NCI-H2196 (cell line): ENCODE measurements around the gene CD44.
"Not testable (repeated sequence)": the region's sequence is repeated elsewhere in the genome, so short reads cannot be mapped to it uniquely, and the experiment has no call there.

Experiments used
- DNase-seq: peaks from one replicate; lab custom pipeline; 2025; ENCODE audit not compliant: unreplicated experiment; lab: John Stamatoyannopoulos, UW

Gene CD44

DNA sequence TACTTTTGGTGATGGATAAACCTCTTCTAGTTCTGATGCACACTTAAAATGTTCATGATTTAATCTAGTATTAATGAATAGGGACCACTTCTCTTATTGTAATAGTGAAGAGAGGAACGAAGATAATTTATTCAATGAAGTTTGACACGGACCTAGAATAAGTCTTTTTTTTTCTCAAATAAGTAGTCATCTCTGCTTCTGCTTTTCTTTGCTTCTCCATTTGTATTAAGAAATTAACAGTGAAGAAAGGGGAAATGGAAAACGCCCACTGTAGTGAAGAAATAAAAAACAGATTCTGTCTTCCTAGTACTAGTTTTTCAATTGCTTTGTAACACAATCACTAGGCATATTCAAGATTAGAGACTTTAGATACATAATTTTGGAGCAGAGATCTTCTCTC lies 73.0 kb downstream of the CD44 start:
- no peak for DNase-seq

DNA sequence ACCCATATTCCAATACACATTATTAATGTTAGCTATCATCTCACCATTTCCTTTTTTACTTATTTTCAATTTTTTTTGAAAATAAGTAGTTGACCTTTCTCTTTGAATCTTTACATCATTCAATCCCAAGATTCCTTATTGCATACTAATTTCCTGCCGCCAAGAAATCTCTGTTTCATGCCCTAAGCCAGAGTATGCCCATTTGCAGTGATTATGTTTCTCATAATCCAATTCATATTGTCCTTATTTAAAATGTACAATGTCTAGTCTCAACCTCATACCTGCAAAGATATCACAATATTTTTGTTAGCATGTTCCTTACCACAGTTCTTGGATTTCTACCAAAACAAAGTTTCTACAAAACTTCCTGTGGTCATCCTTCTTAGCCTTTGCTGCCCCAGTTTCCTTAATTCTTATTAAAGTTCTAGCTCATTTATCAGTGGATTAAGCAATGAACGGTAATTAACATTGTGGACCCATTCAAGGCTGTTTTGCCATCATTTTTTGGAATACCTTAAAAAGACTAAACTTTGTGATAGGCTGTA lies 75.3 kb downstream of the CD44 start:
- DNase-seq, result no peak

DNA sequence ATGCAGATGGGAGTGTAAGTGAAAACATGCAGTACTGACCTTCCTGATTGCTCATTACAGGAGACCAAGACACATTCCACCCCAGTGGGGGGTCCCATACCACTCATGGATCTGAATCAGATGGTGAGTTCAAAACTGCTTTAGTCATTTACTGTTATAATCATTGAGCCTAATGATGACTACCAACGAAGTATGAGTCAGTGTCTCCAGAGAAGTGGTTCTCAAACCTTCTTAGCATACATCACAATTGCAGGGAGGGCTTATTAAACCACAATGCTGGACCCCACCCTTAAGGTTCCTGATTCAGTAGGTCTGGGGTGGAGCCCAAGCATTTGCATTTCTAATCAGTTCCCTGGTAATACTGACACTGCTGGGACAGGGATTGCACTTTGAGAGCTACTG lies 75.8 kb downstream of the CD44 start:
- DNase-seq, result no peak

DNA sequence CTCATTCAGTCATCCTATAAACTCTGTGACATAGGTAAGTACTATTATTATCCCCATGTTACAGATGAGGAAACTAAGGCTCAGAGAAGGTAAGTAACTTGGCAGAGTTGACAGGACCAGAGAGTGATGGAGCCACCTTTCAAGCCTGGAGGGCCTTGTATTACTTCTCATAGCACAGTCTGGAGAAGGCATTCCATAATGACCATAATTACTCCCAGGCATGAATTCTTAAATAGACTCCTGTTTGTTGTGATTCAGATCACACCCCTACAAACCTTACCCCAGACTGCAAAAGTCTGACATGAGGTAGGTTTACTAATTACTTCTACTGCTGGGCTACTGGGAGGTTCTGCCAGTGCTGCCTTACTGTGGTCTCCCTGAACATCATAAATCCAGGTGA lies 77.0 kb downstream of the CD44 start:
- no peak for DNase-seq

- DNase-seq, result no peak
Measured at GRCh38 chr11:35216962-35217678, 78.1 kb downstream of the CD44 start.

- no peak for DNase-seq
Measured at GRCh38 chr11:35218956-35219355, 80.0 kb downstream of the CD44 start.

DNA sequence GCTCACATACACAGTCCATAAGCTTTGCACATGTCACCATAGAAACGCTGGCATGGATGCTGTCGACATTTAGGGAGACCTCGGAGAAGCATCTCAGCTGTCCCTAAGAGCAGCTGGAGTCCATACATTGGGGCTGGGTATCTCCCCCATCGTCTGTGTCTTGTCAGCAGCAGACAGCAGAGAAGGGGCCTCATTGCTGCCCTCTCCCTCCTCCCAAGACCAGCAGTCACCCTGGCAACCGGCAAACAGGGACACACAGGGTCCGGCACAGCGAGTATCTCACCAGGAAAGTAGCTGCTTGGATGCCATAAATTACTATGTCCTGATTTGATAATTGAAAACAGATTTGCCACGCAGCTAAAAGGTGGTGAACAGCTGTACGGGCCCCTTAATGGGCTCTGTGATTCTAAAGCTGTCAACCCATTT lies 84.4 kb downstream of the CD44 start:
- DNase-seq, result no peak

- DNase-seq, result no peak
Measured at GRCh38 chr11:35223991-35224390, 85.0 kb downstream of the CD44 start.

GRCh38 chr11:35225946-35226520 lies 87.1 kb downstream of the CD44 start:
- DNase-seq, result no peak

DNA sequence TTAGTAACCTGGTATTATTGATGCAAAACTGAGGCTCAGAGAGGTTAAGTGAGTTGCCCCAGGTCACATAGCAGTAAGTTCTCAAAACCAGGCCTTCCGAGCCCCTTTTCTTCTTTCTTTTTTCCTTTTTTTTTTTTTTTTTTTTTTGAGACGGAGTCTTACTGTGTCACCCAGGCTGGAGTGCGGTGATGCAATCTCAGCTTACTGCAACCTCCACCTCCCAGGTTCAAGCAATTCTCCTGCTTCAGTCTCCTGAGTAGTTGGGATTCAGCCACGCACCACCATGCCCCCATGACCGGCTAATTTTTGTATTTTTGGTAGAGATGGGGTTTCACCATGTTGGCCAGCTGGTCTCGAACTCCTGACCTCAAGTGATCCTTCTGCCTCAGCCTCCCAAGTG lies 87.8 kb downstream of the CD44 start:
- not testable (repeated sequence) for DNase-seq

- DNase-seq, result no peak
Measured at GRCh38 chr11:35227576-35228327, 88.8 kb downstream of the CD44 start.

DNA sequence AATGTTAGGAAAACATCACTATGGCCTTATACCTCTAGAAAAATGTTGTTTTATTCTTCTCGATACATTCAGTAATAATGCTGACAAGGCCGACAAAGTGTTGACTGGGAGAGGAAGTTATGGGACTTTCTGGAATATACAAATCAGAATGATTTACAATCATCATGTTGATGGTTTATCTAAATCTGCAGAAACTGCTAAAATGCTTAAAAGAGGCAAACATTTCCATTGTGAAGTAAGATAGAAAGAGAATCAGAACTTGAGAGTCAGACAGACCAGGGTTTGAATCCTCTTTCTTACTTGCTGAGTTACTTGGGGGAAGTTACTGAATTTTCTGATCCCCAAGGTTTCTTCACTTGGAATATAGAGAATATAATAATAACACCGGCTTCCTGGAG lies 89.4 kb downstream of the CD44 start:
- DNase-seq, result no peak

- DNase-seq, result no peak
Measured at GRCh38 chr11:35230388-35230787, 91.4 kb downstream of the CD44 start.

DNA sequence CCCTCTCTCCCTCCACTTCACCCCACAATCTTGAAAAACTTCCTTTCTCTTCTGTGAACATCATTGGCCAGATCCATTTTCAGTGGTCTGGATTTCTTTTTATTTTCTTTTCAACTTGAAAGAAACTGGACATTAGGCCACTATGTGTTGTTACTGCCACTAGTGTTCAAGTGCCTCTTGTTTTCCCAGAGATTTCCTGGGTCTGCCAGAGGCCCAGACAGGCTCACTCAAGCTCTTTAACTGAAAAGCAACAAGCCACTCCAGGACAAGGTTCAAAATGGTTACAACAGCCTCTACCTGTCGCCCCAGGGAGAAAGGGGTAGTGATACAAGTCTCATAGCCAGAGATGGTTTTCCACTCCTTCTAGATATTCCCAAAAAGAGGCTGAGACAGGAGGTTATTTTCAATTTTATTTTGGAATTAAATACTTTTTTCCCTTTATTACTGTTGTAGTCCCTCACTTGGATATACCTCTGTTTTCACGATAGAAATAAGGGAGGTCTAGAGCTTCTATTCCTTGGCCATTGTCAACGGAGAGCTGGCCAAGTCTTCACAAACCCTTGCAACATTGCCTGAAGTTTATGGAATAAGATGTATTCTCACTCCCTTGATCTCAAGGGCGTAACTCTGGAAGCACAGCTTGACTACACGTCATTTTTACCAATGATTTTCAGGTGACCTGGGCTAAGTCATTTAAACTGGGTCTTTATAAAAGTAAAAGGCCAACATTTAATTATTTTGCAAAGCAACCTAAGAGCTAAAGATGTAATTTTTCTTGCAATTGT lies 92.3 kb downstream of the CD44 start:
- DNase-seq, result no peak

GRCh38 chr11:35232891-35233330 lies 93.9 kb downstream of the CD44 start:
- no peak for DNase-seq

- DNase-seq, result no peak
Measured at GRCh38 chr11:35233518-35233917, 94.5 kb downstream of the CD44 start.

DNA sequence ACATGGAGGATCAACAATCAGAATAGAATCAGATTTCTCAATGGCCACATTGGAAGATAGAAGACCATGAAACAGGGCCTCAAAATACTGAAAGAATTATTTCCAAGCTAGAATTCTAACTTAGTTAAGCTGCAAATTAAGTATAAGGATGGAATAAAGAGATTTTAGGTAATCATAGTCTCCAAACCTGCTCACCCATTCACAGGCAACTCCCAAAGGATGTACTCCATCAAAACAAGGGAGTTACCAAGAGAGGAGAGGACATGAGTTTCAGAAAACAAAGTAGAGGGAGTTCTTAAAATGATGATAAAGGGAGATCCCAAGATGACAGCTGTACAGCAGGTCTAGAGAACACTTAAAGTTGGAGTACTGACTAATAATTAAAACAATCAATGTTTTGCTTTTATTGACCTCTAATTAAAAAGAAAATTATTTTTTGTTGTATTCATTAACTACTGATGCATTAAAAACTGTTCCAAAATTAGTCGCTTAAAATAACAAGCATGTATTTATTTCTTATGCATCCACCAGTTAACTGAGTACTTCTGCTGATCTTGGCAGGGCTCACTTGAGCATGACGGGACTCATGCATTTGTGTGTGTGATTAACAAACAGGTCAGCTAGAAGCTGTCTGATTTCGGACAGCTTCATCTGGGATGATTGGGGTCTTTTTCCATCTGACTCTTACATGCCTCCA lies 95.6 kb downstream of the CD44 start:
- DNase-seq, result no peak

GRCh38 chr11:35235157-35235468 lies 96.1 kb downstream of the CD44 start:
- DNase-seq, result no peak

DNA sequence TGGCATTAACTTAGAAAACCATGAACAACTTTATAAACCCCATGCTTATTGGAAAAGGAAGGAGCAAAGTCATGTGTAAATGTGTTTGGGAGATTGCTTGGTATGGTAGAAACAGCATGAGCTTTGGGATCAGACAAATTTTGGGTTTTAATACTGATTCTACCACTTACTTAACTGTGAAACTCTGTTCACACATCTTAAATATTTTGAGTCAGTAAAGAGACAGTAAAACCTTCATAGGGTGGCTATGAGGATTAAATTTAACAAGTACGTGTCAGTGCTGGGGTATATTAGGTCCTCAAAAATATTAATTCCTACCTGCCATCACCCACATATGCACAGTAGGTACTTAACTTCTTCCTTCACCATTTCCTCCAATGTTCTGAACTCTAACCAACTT lies 96.5 kb downstream of the CD44 start:
- no peak for DNase-seq

- DNase-seq, result no peak
Measured at GRCh38 chr11:35235936-35236666, 97.1 kb downstream of the CD44 start.
